HG02870 (cell line): Measurements from ENCODE around the gene KCNQ1.

Experiments used
- ATAC-seq: cut with Tn5 transposase; IDR thresholded peaks from one replicate; pipeline ENCODE4 v1.9.1; 2021; ENCODE audit warnings: mild to moderate bottlenecking, moderate library complexity; ENCODE audit not compliant: unreplicated experiment

The KCNQ1 gene

DNA sequence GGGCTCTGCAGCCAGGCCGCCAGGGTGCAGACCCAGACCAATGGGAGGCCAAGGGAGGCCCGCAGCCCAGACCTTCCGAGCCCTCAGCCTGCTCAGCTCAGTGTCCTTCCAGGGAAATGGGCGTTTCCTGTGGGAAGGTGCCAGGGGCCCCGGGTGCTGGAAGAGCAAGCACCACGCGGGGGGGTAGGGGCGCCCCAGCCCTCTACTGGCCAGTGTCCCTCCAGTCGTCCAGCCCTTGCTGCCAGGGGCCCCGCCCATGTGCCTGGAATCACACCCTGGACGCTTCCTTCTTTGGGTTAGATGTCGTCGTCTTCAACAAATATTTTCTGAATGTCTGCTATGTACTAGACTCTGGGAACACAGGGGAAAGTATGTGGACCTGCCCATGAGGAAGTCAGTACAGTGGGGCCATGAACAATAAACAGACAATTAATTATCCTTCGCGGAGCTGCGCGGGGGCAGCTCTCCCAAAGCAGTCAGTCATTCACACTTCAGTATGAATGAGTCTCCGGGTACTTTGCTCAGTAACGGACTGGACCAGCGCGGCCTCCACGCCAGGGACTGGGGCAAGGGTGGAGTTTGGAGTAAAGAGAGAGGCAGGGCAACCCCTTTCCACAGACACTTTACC lies 380.6 kb downstream of the KCNQ1 start:
- ATAC-seq: no peak

DNA sequence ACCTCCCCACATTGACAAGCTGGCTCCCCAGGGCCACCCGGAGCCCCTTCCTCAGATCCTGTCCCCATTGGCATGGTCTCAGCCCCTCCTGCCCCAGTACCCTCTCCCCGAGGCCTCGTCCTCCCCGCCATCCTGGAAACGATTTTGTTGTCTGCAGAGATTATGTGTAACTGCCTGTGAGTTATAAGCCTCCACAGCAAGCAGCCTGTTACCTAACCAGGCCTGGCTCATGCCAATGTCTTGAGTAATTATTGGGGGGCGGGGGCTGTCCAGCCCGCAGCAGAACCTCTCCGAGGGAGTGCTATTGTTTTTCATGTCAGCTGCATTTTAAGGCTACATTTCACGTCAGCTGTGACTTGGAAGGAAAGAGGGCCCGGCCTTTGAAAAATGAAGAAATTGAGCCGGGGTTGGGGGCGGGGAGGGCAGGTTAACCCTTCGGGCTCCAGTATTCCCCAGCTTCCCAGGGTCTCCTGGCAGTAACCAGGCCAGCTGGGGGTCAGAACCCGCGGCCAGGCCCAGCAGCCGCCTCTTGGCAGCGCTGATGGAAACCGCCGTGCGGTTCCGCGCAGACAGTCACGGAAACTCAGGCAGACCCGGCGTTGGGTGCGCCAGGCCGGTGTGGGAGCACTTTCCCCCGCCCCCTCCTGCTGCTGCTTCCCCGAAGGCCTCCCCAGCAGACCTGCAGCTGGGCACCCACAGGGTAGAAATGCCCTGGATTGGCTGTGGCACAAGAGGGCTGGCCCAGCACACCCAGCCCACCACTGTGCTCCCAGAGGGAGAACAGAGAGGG lies 381.3 kb downstream of the KCNQ1 start:
- ATAC-seq: no peak

DNA sequence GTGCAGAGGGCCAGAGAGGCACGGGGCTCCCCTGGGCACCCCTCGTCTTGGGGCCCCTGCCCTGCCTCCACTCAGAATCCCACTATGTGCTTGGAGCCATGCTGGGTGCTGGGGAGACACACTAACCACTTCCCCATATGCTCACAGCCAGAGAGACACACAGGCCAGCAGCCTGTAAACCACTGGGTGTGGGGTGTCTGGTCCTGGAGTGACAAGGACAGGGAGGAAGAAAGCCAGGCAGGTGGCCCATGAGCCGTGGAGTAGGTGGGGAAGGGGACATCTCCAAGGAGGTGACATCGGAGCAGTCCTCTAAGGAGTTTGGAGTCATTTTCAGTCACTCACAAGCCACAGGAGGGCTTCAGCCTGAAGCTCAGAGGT lies 381.9 kb downstream of the KCNQ1 start:
- ATAC-seq: no peak

GRCh38 chr11:2827256-2827655 lies 382.4 kb downstream of the KCNQ1 start:
- no peak for ATAC-seq

- ATAC-seq: no peak
Measured at GRCh38 chr11:2827792-2828191, 383.0 kb downstream of the KCNQ1 start.

DNA sequence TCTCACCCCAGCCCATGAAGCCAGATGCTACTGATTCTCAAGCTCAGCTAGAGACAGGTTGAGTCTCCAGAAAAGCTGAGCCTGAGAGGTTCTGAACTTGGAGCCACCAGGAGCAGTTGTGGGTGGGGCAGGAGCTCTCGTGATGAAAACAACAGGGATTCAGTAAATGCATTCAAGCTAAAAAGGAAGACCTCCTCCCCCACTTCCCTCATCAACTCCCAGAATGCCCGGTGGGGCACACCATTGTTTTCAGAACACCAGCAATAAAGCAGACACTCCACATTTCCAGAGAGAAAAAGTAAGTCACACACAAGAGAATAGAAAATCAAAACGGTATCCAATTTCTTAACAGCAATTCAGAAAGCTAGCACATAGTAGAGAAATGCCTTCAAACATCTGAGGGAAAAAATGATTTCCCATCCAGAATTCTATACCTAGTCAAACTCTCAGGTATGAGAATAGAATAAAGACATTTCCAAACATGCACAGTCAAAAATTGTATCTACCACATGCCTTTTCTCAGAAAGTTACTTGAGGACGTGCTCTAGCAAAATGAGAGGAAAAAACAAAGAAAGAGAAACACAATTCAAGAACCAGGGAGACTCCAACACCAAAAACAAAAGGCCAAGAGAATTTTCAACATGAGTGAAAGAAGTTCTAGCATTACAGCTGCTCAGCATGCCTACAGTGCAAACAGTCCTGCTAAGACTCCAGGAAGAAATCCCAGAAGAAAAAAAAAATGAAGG lies 383.9 kb downstream of the KCNQ1 start:
- ATAC-seq: no peak

- ATAC-seq: no peak
Measured at GRCh38 chr11:2830030-2830812, 385.4 kb downstream of the KCNQ1 start.

GRCh38 chr11:2830886-2831285 lies 386.1 kb downstream of the KCNQ1 start:
- no peak for ATAC-seq

DNA sequence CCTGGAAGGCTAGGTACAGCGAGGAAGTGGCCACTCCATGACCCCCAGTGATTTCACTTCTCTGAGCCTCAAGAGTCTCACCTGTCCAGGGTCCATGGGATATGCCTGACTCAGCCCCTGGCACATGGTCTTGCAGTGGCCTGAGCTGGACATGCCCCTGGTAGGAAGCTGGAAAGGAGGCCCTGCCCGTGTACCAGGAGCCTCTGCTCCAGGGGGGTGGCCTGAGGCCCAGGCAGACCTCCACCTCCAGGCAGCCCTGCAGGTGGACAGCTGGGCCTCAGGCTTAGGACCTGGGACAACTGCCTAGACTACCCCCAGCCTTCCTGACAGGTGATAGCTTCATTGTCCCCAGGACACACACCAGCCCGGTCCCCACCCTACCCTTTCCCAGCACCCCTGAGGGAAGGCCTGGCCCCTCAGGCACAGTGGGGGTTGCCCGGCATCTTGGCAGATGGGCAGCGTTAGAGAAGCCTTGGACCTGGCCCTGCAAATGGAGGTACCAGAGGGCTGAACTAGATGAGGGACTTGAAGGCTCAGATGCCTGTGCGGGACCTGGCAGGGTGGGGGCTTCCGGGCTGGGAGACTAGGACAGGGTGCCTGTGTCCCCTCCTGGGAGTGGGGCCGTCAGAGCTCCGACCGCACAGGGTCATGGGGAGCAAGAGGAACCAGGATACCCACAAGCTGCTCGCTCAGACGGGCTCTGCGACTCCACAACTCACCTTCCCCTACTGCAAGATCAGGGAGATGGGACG lies 387.1 kb downstream of the KCNQ1 start:
- ATAC-seq: no peak

DNA sequence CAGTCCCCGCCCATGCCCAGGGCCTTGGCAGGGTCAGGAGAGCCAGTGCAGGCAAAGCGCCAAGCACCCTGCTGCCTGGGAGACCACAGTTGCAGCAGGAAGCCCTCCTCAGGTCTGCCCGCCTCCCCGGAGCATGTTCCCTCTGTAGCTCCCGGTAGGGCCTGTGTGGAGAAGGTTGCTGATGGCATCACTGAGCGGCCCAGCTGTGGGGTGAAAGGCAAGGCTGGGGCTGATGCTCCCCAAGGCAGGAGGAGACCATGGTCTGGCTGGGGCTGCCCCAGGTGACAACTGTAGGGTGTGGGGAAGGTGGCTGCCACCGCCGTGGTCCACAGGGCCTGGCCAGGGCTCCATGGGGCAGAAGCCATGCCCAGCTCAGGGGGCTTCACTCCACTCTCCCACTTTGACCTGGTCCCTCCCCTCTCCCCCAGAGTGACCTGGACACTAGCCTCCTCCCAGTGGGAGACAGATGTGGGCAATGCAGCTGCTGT lies 387.8 kb downstream of the KCNQ1 start:
- no peak for ATAC-seq

GRCh38 chr11:2833051-2833715 lies 388.4 kb downstream of the KCNQ1 start:
- ATAC-seq: no peak

- ATAC-seq: no peak
Measured at GRCh38 chr11:2833716-2834502, 389.1 kb downstream of the KCNQ1 start.

GRCh38 chr11:2834503-2835273 lies 389.9 kb downstream of the KCNQ1 start:
- ATAC-seq: no peak

- ATAC-seq: no peak
Measured at GRCh38 chr11:2835296-2835695, 390.5 kb downstream of the KCNQ1 start.

DNA sequence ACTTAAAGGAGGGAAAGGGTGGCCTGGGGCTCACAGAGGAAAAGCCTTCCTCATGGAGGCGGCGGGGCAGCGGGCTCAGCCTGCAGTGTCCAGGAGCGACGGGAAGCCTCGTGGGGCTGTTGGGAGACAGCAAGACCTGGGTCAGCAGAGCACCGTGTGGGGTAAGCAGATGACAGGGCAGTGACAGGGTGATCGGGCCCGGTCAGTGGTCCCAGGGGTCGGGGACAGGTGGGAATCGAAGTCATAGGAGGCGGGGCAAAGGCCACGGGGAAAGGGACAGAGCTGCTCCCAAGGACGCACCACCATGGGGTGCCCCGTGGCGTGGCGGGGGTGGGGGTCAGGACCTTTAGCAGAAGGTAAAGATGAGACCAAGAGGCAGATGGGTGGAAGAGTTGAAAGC lies 390.9 kb downstream of the KCNQ1 start:
- no peak for ATAC-seq

- ATAC-seq: no peak
Measured at GRCh38 chr11:2836315-2837095, 391.7 kb downstream of the KCNQ1 start.

- ATAC-seq: no peak
Measured at GRCh38 chr11:2837096-2837601, 392.3 kb downstream of the KCNQ1 start.
